HL-60 (cell line): ENCODE measurements around the gene MEAK7.

Source experiments
- GABPA ChIP-seq: IDR thresholded peaks from 2 replicates; pipeline ENCODE4 v1.6.1; 2012; ENCODE audit warnings: low read depth
- POLR2AphosphoS5 ChIP-seq: IDR thresholded peaks from 2 replicates; pipeline ENCODE4 v1.6.1; 2012; ENCODE audit warnings: low read depth
- TF ChIP-seq, protein P1 (sequence below): IDR thresholded peaks from one replicate; pipeline ENCODE4 v1.5.1; 2011; ENCODE audit warnings: low read length, control low read depth, inconsistent platforms; ENCODE audit not compliant: insufficient read depth
- TF ChIP-seq, protein P2 (sequence below): IDR thresholded peaks from 2 replicates; pipeline ENCODE4 v1.6.1; 2012; ENCODE audit warnings: low read depth; ENCODE audit not compliant: insufficient replicate concordance

DNA sequence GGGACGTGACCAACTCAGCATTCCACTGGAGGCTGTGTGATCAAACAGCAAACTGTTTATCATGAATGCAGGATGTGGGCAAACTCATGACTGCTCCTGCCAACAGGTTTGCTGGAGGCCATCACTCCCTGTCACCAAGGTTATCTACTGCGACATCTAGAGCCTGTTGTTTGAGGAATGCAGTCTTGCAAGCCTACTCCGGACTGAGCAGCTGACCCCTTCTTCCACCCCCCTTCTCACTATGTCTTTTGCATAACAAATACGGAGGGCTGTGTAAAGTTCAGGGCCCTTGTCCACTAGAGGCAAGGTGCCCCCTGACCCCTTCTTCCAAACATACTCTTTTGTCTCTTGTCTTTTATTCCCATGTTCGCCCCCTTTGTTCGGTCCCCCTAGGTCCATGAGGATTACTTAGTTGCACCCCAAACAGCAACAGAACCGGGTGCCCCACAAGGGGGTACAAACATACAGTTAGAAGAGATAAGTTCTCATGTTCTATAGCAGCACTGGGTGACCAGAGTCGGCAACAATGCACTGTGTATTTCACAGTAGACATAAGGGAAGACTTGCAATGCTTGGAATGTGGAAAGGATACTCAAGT lies 28.7 kb downstream of the MEAK7 start:
- TF ChIP-seq, protein P1, sequence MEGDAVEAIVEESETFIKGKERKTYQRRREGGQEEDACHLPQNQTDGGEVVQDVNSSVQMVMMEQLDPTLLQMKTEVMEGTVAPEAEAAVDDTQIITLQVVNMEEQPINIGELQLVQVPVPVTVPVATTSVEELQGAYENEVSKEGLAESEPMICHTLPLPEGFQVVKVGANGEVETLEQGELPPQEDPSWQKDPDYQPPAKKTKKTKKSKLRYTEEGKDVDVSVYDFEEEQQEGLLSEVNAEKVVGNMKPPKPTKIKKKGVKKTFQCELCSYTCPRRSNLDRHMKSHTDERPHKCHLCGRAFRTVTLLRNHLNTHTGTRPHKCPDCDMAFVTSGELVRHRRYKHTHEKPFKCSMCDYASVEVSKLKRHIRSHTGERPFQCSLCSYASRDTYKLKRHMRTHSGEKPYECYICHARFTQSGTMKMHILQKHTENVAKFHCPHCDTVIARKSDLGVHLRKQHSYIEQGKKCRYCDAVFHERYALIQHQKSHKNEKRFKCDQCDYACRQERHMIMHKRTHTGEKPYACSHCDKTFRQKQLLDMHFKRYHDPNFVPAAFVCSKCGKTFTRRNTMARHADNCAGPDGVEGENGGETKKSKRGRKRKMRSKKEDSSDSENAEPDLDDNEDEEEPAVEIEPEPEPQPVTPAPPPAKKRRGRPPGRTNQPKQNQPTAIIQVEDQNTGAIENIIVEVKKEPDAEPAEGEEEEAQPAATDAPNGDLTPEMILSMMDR: no peak
- TF ChIP-seq POLR2AphosphoS5: no peak
- TF ChIP-seq GABPA: no peak
- TF ChIP-seq, protein P2, sequence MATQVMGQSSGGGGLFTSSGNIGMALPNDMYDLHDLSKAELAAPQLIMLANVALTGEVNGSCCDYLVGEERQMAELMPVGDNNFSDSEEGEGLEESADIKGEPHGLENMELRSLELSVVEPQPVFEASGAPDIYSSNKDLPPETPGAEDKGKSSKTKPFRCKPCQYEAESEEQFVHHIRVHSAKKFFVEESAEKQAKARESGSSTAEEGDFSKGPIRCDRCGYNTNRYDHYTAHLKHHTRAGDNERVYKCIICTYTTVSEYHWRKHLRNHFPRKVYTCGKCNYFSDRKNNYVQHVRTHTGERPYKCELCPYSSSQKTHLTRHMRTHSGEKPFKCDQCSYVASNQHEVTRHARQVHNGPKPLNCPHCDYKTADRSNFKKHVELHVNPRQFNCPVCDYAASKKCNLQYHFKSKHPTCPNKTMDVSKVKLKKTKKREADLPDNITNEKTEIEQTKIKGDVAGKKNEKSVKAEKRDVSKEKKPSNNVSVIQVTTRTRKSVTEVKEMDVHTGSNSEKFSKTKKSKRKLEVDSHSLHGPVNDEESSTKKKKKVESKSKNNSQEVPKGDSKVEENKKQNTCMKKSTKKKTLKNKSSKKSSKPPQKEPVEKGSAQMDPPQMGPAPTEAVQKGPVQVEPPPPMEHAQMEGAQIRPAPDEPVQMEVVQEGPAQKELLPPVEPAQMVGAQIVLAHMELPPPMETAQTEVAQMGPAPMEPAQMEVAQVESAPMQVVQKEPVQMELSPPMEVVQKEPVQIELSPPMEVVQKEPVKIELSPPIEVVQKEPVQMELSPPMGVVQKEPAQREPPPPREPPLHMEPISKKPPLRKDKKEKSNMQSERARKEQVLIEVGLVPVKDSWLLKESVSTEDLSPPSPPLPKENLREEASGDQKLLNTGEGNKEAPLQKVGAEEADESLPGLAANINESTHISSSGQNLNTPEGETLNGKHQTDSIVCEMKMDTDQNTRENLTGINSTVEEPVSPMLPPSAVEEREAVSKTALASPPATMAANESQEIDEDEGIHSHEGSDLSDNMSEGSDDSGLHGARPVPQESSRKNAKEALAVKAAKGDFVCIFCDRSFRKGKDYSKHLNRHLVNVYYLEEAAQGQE: no peak
